Endodermal cell (in vitro differentiated cells): ENCODE results near the gene GREB1. TPM values are rescaled to one million over a fixed set of nuclear protein-coding genes. Genes with fewer than 3 reads are reported as not detected.

Experiments
- DNase-seq: peaks from one replicate; pipeline ENCODE4 v3.0.0-alpha.2; 2017
- H3K27ac ChIP-seq: 2 replicates; pipeline ENCODE4 v1.5.1; 2013; ENCODE audit warnings: mild to moderate bottlenecking, low read depth, low read length, moderate library complexity
- H3K27me3 ChIP-seq: 2 replicates; pipeline ENCODE4 v1.6.1; 2013; ENCODE audit warnings: mild to moderate bottlenecking, low read length, moderate library complexity; ENCODE audit not compliant: insufficient read depth, control insufficient read depth, poor library complexity, severe bottlenecking
- H3K36me3 ChIP-seq: 2 replicates; pipeline ENCODE4 v1.7.0; 2013; ENCODE audit warnings: mild to moderate bottlenecking, low read length, moderate library complexity; ENCODE audit not compliant: control insufficient read depth, insufficient read depth
- H3K4me1 ChIP-seq: one replicate; pipeline ENCODE4 v1.7.0; 2013; ENCODE audit warnings: low read length; ENCODE audit not compliant: control insufficient read depth, insufficient read depth
- H3K4me3 ChIP-seq: 2 replicates; pipeline ENCODE4 v1.5.1; 2013; ENCODE audit warnings: mild to moderate bottlenecking, low read length, moderate library complexity
- H3K9ac ChIP-seq: 2 replicates; pipeline ENCODE4 v1.6.1; 2013; ENCODE audit warnings: mild to moderate bottlenecking, low read length, moderate library complexity; ENCODE audit not compliant: poor library complexity, severe bottlenecking; ENCODE audit errors: extremely low read depth
- H3K9me3 ChIP-seq: 2 replicates; pipeline ENCODE4 v1.6.1; 2013; ENCODE audit warnings: mild to moderate bottlenecking, low read length, moderate library complexity; ENCODE audit not compliant: control insufficient read depth
- H3K27ac Mint-ChIP-seq: 2 replicates; pipeline ENCODE4 v1.8.0; 2020; ENCODE audit warnings: mixed read lengths
- H3K27me3 Mint-ChIP-seq: 2 replicates; pipeline ENCODE4 v1.8.0; 2021; ENCODE audit warnings: mild to moderate bottlenecking, mixed read lengths; ENCODE audit not compliant: insufficient read depth
- H3K36me3 Mint-ChIP-seq: 2 replicates; pipeline ENCODE4 v1.8.0; 2020; ENCODE audit warnings: low read depth, mixed read lengths
- H3K4me1 Mint-ChIP-seq: 2 replicates; pipeline ENCODE4 v1.8.0; 2020; ENCODE audit warnings: mixed read lengths
- H3K4me3 Mint-ChIP-seq: 2 replicates; pipeline ENCODE4 v1.8.0; 2020; ENCODE audit warnings: mild to moderate bottlenecking, moderate library complexity, mixed read lengths
- H3K9me3 Mint-ChIP-seq: 2 replicates; pipeline ENCODE4 v1.8.0; 2020; ENCODE audit warnings: mild to moderate bottlenecking, mixed read lengths
- WGBS, 2 experiments: methylation state at CpG; one replicate each; pipeline versions ENCODE4 v1.1.5 to v1.1.7; 2013; ENCODE audit warnings: missing lambda C conversion rate in 2 of 2, mixed read lengths in 1 of 2; ENCODE audit not compliant: insufficient coverage in 1 of 2, insufficient read length in 1 of 2; 5-methylcytosine and 5-hydroxymethylcytosine counted together
- total RNA-seq, 2 donors: library from RNA; stranded (reverse); fragmentation: NEBNext Ultra II Directional in 1 of 2; extraction: Animal tissue kit (Norgen Biotek cat#: 25700) in 1 of 2; gene quantifications; 2 replicates in 1 of 2; 3 replicates in 1 of 2; pipeline ENCODE4 v1.2.1, GENCODE V29; 2021
- TF ChIP-seq, protein P1 (sequence below): fragments of 200-600 bp; sonication (generic); conservative IDR thresholded peaks from 2 replicates; pipeline ENCODE4 v1.5.0; 2021; ENCODE audit warnings: antibody characterized with exemption, mild to moderate bottlenecking

The GREB1 gene
- total RNA-seq, 2 donors from 2014 or later: 86.4 to 106 TPM

DNA sequence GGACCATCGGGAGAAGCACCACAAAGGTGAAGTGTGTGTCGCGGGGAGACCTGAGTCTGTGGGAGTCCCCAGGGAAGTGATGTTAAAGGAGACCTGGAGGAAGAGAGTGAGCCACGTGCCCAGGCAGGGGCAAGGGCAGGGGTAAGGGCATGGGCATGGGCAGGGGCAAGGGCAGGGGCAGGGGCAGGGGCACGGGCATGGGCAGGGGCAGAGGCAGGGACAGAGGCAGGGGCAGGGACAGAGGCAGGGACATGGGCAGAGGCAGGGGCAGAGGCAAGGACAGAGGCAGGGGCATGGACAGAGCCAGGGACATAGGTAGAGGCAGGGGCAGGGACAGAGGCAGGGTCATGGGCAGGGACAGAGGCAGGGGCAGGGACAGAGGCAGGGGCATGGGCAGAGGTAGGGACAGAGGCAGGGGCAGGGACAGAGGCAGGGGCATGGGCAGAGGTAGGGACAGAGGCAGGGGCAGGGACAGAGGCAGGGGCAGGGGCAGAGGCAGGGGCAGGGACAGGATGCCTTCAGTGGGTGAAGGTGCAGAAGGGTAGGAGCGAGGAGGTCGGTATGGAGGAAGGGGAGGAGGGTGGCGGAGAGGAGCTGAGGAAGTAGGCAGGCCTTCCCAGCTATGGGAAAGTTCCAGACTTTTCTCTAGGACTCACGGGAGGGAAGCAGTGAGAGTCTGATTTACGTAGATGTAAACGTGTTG, 102.9 kb downstream of the GREB1 start:
- H3K27ac Mint-ChIP-seq: no peak overlapping the region

GRCh38 chr2:11637546-11637945, 103.7 kb downstream of the GREB1 start:
- no peak overlapping the region for H3K4me3 Mint-ChIP-seq
- WGBS, 2 experiments: 97 to 100% methylated on average over 3 to 15 of the region's 15 CpGs
- no peaks in the 10 kb centered on the region for H3K4me1 ChIP-seq
- no peak overlapping the region for H3K4me3 ChIP-seq
- H3K36me3 Mint-ChIP-seq: peaks cover 78% of the 10 kb centered on the region
- H3K9me3 Mint-ChIP-seq: no peaks in the 10 kb centered on the region
- no peaks in the 10 kb centered on the region for H3K27me3 ChIP-seq
- no peaks in the 10 kb centered on the region for H3K4me1 Mint-ChIP-seq
- no peaks in the 10 kb centered on the region for H3K9me3 ChIP-seq
- H3K27me3 Mint-ChIP-seq: no peaks in the 10 kb centered on the region
- H3K27ac Mint-ChIP-seq: no peak overlapping the region
- H3K27ac ChIP-seq: no peak overlapping the region
- TF ChIP-seq, protein P1, sequence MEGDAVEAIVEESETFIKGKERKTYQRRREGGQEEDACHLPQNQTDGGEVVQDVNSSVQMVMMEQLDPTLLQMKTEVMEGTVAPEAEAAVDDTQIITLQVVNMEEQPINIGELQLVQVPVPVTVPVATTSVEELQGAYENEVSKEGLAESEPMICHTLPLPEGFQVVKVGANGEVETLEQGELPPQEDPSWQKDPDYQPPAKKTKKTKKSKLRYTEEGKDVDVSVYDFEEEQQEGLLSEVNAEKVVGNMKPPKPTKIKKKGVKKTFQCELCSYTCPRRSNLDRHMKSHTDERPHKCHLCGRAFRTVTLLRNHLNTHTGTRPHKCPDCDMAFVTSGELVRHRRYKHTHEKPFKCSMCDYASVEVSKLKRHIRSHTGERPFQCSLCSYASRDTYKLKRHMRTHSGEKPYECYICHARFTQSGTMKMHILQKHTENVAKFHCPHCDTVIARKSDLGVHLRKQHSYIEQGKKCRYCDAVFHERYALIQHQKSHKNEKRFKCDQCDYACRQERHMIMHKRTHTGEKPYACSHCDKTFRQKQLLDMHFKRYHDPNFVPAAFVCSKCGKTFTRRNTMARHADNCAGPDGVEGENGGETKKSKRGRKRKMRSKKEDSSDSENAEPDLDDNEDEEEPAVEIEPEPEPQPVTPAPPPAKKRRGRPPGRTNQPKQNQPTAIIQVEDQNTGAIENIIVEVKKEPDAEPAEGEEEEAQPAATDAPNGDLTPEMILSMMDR: no peak
- no peak for DNase-seq
- no peak overlapping the region for H3K9ac ChIP-seq
- peaks cover 87% of the 10 kb centered on the region for H3K36me3 ChIP-seq

More for the DNA sequence above, 102.9 kb downstream of the GREB1 start:
- Mint-ChIP-seq H3K27me3 (no peaks in the 10 kb centered on the region), H3K9me3 (no peaks in the 10 kb centered on the region), H3K4me3 (no peak overlapping the region), H3K36me3 (peaks cover 80% of the 10 kb centered on the region), H3K4me1 (no peaks in the 10 kb centered on the region)
- Histone ChIP-seq H3K36me3 (peaks cover 87% of the 10 kb centered on the region), H3K9me3 (no peaks in the 10 kb centered on the region), H3K27ac (no peak overlapping the region), H3K27me3 (no peaks in the 10 kb centered on the region), H3K4me3 (no peak overlapping the region), H3K9ac (no peak overlapping the region), H3K4me1 (no peaks in the 10 kb centered on the region)
- 79 to 100% methylated on average over 3 to 11 of the region's 11 CpGs for WGBS, 2 experiments
- TF ChIP-seq, protein P1: no peak
- no peak for DNase-seq

DNA sequence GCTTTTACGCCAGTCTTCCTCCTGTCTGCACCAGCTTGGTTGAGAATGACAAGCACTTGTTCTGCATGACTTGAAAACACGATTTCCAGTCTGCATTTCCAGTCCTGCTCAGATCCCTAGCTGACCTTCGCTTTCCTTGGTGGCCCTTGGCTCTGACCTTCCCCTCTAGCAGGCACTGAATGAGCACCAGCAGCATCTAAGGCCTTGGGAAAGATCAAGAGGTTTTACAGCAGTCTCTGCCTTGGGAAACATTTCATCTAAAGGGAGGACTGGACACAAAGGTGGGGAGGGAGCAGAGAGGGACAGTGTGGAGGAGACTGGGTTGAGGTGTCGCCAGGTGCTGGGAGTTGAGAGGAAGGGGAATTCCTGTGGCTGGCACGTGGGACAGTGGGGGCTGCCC, 105.7 kb downstream of the GREB1 start:
- DNase-seq: no peak
- Mint-ChIP-seq H3K4me1 (no peaks in the 10 kb centered on the region), H3K36me3 (peaks cover 81% of the 10 kb centered on the region), H3K27ac (no peak overlapping the region), H3K9me3 (no peaks in the 10 kb centered on the region), H3K4me3 (no peak overlapping the region), H3K27me3 (no peaks in the 10 kb centered on the region)
- H3K27ac ChIP-seq: no peak overlapping the region
- WGBS, 2 experiments: 91 to 100% methylated on average over 3 to 5 of the region's 5 CpGs
- H3K9ac ChIP-seq: no peak overlapping the region
- no peaks in the 10 kb centered on the region for H3K9me3 ChIP-seq
- peaks cover 91% of the 10 kb centered on the region for H3K36me3 ChIP-seq
- no peaks in the 10 kb centered on the region for H3K4me1 ChIP-seq
- H3K27me3 ChIP-seq: no peaks in the 10 kb centered on the region
- H3K4me3 ChIP-seq: no peak overlapping the region
- TF ChIP-seq, protein P1: no peak
